ENCODE results near the gene GRAP. TPM values are rescaled to one million over a fixed set of nuclear protein-coding genes. Genes with fewer than 3 reads are reported as not detected.

Gene GRAP
- total and polyA plus RNA-seq, 2 experiments from 2014 or later: 0.24 TPM; not detected in 1

DNA sequence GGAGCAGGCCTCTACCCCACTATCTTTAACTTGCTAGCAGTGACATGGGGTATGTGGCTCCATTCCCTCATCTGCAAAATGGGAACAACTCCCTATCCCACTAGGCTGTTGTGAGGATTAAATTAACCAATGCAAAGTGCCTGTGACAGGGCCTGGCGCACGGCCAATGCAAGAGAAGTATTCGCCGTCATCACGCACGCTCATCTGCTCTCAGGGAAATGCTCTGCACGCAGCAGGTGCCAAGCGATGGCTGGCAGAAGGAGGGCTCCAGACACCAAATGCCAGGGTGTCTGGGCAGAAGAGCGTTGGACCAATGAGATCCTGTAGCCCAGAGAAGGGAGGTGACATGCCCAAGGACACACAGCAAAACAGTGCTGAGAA lies 59.5 kb downstream of the GRAP start:
- peaks cover 6% of the 10 kb centered on the region for H4K20me1 ChIP-seq (replicated peaks; ENCODE audit: insufficient read depth)
- H3K9me3 Mint-ChIP-seq: no peaks in the 10 kb centered on the region
- peaks cover 16% of the 10 kb centered on the region for H3K36me3 Mint-ChIP-seq (ENCODE audit: low read depth)
- H3K4me2 ChIP-seq: no peak overlapping the region
- TF ChIP-seq ZNF331 (CRISPR knock-in tag; IDR thresholded peaks at IDR 0.05; ENCODE audit: low read depth): no peak
- TF ChIP-seq STAT1 (IDR thresholded peaks at IDR 0.05; ENCODE audit: unreplicated experiment): no peak
- H3K4me3 ChIP-seq: no peak overlapping the region
- H3K4me3 Mint-ChIP-seq: no peak overlapping the region
- H3K27ac Mint-ChIP-seq: no peak overlapping the region
- H3K4me1 Mint-ChIP-seq: 0 out of 3 replicates have a peak, but pooled peaks cover 1% of the 10 kb centered on the region
- no peaks in the 10 kb centered on the region for H3K36me3 ChIP-seq (ENCODE audit: insufficient read depth)
- H3K27me3 ChIP-seq (ENCODE audit: insufficient read depth): no peaks in the 10 kb centered on the region
- H3K27ac ChIP-seq (ENCODE audit: low read depth): no peak overlapping the region
- H3K27me3 Mint-ChIP-seq (ENCODE audit: insufficient read depth, low read depth, poor library complexity): peaks cover 8% of the 10 kb centered on the region
- H3K9me2 ChIP-seq (ENCODE audit: insufficient read depth): no peaks in the 10 kb centered on the region
- no peak for DNase-seq (ENCODE audit: low spot score)
- no peaks in the 10 kb centered on the region for H3K4me1 ChIP-seq (ENCODE audit: insufficient read depth)
- peaks cover 12% of the 10 kb centered on the region; the same call in 1 of the 2 replicates for H3K79me2 ChIP-seq (replicated peaks; ENCODE audit: insufficient read depth)
- H3F3A ChIP-seq (replicated peaks; ENCODE audit: low read depth): no peaks in the 10 kb centered on the region
- no peak for ATAC-seq
- H2AFZ ChIP-seq: no peak overlapping the region

DNA sequence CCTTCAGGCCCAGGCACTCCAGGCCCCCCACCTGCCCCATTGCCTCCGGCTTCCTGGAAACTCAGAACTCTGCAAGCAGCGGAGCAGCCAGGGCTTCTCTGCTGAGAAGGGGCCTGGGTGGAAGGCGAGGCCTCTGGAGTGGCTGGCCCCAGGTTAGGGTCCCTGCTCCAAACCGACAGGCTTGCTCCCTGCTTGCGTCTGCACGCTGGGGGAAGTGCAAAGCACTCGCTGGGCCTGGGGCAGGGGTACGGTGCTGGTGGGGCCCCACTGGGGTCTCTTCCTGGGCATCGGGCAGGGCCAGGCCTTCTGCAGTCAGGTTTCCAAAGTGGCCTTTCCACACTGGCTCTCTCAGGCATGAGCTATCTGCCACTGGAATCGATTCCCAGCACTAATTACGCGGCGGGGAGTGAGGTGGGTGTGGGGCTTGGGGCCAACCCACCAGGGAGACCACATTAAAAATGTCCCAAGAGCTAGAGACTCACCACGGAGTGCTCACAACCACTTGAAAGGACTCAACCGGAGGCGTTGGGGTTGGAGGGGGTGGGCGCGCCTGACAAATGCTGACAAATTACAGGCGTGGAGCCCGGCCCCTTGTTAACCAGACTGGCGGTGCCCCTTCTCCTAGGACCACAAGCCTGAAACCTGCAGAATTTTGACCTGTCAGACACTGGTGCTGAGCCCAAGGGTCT lies 60.1 kb downstream of the GRAP start:
- Histone ChIP-seq H3K27ac (ENCODE audit: low read depth) (no peak overlapping the region), H4K20me1 (replicated peaks; ENCODE audit: insufficient read depth) (peaks cover 6% of the 10 kb centered on the region)

More for the DNA sequence above, 60.1 kb downstream of the GRAP start:
- Mint-ChIP-seq H3K36me3 (ENCODE audit: low read depth) (peaks cover 16% of the 10 kb centered on the region), H3K9me3 (no peaks in the 10 kb centered on the region), H3K4me3 (no peak overlapping the region), H3K27me3 (ENCODE audit: insufficient read depth, low read depth, poor library complexity) (peaks cover 11% of the 10 kb centered on the region), H3K27ac (no peak overlapping the region), H3K4me1 (0 out of 3 replicates have a peak, but pooled peaks cover 2% of the 10 kb centered on the region)
- H3K36me3 ChIP-seq (ENCODE audit: insufficient read depth): no peaks in the 10 kb centered on the region
- no peak overlapping the region for H2AFZ ChIP-seq
- no peak overlapping the region for H3K4me2 ChIP-seq
- ATAC-seq (no peak), DNase-seq (ENCODE audit: low spot score) (no peak)
- H3K4me1 ChIP-seq (ENCODE audit: insufficient read depth): no peaks in the 10 kb centered on the region
- no peak overlapping the region for H3K4me3 ChIP-seq
- no peaks in the 10 kb centered on the region for H3F3A ChIP-seq (replicated peaks; ENCODE audit: low read depth)
- H3K79me2 ChIP-seq (replicated peaks; ENCODE audit: insufficient read depth): peaks cover 12% of the 10 kb centered on the region; the same call in 1 of the 2 replicates
- TF ChIP-seq CREB1 (CRISPR knock-in tag; IDR thresholded peaks at IDR 0.05; ENCODE audit: low read depth): no peak
- TF ChIP-seq, protein P1, sequence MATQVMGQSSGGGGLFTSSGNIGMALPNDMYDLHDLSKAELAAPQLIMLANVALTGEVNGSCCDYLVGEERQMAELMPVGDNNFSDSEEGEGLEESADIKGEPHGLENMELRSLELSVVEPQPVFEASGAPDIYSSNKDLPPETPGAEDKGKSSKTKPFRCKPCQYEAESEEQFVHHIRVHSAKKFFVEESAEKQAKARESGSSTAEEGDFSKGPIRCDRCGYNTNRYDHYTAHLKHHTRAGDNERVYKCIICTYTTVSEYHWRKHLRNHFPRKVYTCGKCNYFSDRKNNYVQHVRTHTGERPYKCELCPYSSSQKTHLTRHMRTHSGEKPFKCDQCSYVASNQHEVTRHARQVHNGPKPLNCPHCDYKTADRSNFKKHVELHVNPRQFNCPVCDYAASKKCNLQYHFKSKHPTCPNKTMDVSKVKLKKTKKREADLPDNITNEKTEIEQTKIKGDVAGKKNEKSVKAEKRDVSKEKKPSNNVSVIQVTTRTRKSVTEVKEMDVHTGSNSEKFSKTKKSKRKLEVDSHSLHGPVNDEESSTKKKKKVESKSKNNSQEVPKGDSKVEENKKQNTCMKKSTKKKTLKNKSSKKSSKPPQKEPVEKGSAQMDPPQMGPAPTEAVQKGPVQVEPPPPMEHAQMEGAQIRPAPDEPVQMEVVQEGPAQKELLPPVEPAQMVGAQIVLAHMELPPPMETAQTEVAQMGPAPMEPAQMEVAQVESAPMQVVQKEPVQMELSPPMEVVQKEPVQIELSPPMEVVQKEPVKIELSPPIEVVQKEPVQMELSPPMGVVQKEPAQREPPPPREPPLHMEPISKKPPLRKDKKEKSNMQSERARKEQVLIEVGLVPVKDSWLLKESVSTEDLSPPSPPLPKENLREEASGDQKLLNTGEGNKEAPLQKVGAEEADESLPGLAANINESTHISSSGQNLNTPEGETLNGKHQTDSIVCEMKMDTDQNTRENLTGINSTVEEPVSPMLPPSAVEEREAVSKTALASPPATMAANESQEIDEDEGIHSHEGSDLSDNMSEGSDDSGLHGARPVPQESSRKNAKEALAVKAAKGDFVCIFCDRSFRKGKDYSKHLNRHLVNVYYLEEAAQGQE (IDR thresholded peaks at IDR 0.05; ENCODE audit: unreplicated experiment): no peak
- TF ChIP-seq ZNF331 (CRISPR knock-in tag; IDR thresholded peaks at IDR 0.05; ENCODE audit: low read depth): no peak
- no peak for TF ChIP-seq EZH2phosphoT487 (IDR thresholded peaks at IDR 0.05; ENCODE audit: unreplicated experiment)
- TF ChIP-seq STAT1 (IDR thresholded peaks at IDR 0.05; ENCODE audit: unreplicated experiment): no peak
- no peak for TF ChIP-seq POLR2AphosphoS5 (IDR thresholded peaks at IDR 0.05; ENCODE audit: low read depth)
- no peak for TF ChIP-seq EZH2 (IDR thresholded peaks at IDR 0.05; ENCODE audit: low read depth, unreplicated experiment)
- no peak for TF ChIP-seq NANOG (IDR thresholded peaks at IDR 0.05; ENCODE audit: borderline replicate concordance)
- TF ChIP-seq, protein P2, sequence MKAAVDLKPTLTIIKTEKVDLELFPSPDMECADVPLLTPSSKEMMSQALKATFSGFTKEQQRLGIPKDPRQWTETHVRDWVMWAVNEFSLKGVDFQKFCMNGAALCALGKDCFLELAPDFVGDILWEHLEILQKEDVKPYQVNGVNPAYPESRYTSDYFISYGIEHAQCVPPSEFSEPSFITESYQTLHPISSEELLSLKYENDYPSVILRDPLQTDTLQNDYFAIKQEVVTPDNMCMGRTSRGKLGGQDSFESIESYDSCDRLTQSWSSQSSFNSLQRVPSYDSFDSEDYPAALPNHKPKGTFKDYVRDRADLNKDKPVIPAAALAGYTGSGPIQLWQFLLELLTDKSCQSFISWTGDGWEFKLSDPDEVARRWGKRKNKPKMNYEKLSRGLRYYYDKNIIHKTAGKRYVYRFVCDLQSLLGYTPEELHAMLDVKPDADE (IDR thresholded peaks at IDR 0.05): no peak
- TF ChIP-seq, protein P3, sequence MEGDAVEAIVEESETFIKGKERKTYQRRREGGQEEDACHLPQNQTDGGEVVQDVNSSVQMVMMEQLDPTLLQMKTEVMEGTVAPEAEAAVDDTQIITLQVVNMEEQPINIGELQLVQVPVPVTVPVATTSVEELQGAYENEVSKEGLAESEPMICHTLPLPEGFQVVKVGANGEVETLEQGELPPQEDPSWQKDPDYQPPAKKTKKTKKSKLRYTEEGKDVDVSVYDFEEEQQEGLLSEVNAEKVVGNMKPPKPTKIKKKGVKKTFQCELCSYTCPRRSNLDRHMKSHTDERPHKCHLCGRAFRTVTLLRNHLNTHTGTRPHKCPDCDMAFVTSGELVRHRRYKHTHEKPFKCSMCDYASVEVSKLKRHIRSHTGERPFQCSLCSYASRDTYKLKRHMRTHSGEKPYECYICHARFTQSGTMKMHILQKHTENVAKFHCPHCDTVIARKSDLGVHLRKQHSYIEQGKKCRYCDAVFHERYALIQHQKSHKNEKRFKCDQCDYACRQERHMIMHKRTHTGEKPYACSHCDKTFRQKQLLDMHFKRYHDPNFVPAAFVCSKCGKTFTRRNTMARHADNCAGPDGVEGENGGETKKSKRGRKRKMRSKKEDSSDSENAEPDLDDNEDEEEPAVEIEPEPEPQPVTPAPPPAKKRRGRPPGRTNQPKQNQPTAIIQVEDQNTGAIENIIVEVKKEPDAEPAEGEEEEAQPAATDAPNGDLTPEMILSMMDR (conservative IDR thresholded peaks at IDR 0.05; ENCODE audit: low read depth in 2 of 2): no peak
- H3K27me3 ChIP-seq (ENCODE audit: insufficient read depth): no peaks in the 10 kb centered on the region
- H3K9me2 ChIP-seq (ENCODE audit: insufficient read depth): no peaks in the 10 kb centered on the region

Measured in GM23338 (cell line).